Right cardiac atrium (tissue), 5 donors: ENCODE data around the gene DNAH6. TPM values are rescaled to one million over a fixed set of nuclear protein-coding genes. Genes with fewer than 3 reads are reported as not detected.
"Not testable (repeated sequence)": the region's sequence is repeated elsewhere in the genome, so short reads cannot be mapped to it uniquely, and the experiment has no call there.

Experiments
- ATAC-seq, 2 donors: fragments of 200-7000 bp; cut with Tn5 transposase; one replicate each; pipeline versions ENCODE4 v1.8.0 to v1.9.1; 2020; ENCODE audit warnings: moderate library complexity in 2 of 2, mild to moderate bottlenecking in 1 of 2
- DNase-seq, 3 donors: peaks; one replicate each; pipeline ENCODE4 v3.0.0-alpha.2; 2020
- H3K27ac ChIP-seq: one replicate; pipeline ENCODE4 v1.5.1; 2013; ENCODE audit warnings: mild to moderate bottlenecking, low read length, control low read depth, moderate library complexity
- H3K27me3 ChIP-seq: one replicate; pipeline ENCODE4 v1.6.1; 2013; ENCODE audit not compliant: control insufficient read depth, insufficient read depth
- H3K4me1 ChIP-seq: one replicate; pipeline ENCODE4 v1.6.1; 2013; ENCODE audit warnings: low read length; ENCODE audit not compliant: control insufficient read depth, insufficient read depth
- H3K4me3 ChIP-seq: one replicate; pipeline ENCODE4 v1.5.1; 2013; ENCODE audit warnings: low read length, control low read depth
- H3K9me3 ChIP-seq: one replicate; pipeline ENCODE4 v1.6.1; 2013; ENCODE audit warnings: low read length; ENCODE audit not compliant: control insufficient read depth
- WGBS: extraction: QIAGEN DNeasy Blood & Tissue Kit; methylation state at CpG from one replicate; pipeline ENCODE4 v1.1.7; 2013; 5-methylcytosine and 5-hydroxymethylcytosine counted together
- intact Hi-C, 4 donors: fragments of 100-400 bp; cut with DNase I; formaldehyde crosslinking; loops; one replicate each; pipeline versions ENCODE4 v1.11.0 to v1.14.0; 2022 to 2023
- polyA plus RNA-seq: library from polyadenylated mRNA; stranded (reverse); fragments of 200-250 nt; gene quantifications from one replicate; pipeline ENCODE4 v1.2.3, GENCODE V29; 2013
- total RNA-seq, 4 donors: library from RNA; stranded (reverse); fragmentation: NEBNext Ultra II Directional; extraction: Animal tissue kit (Norgen Biotek cat#: 25700); gene quantifications; one replicate each; pipeline ENCODE4 v1.2.1, GENCODE V29; 2021
- donor health status: healthy with polysubstance abuse.
- donor health status: DM: no; HTN: yes; CAD: no.
- donor health status: DM: no; HTN: no; CAD: no.
- donor health status: DM: no; HTN: yes; CAD: no; lungs with severe emphysema.
- donor health status: DM: yes; HTN: yes; CAD: no.

DNAH6 gene
- total and polyA plus RNA-seq, 5 donors = 0.07 to 0.60 (median 0.34) TPM

DNA sequence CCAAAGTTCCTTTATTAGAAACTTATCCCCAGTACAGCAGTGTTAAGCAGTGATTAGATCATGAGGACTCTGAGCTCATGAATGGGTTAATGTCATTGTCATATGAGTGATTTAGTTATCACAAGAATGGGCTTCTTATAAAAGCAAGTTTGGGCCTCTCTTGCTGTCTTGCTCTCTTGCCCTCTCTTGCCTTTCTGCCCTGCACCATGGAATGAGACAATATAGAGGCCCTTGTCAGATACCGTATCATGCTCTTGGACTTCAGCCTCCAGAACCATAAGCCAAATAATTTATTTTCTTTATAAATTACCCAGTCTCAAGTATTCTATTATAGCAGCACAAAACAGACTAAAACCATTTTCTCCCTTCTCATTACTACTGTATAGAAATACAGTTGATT, 238.8 kb downstream of the DNAH6 start:
- H3K4me3 ChIP-seq = no peak overlapping the region
- intact Hi-C loops = no loop called here
- no peaks in the 10 kb centered on the region for H3K4me1 ChIP-seq
- no peak overlapping the region for H3K27ac ChIP-seq
- no peaks in the 10 kb centered on the region for H3K27me3 ChIP-seq
- ATAC-seq = no peak
- WGBS = 75% methylated on average over 1 of the region's 1 CpG
- DNase-seq = no peak
- H3K9me3 ChIP-seq = no peaks in the 10 kb centered on the region

DNA sequence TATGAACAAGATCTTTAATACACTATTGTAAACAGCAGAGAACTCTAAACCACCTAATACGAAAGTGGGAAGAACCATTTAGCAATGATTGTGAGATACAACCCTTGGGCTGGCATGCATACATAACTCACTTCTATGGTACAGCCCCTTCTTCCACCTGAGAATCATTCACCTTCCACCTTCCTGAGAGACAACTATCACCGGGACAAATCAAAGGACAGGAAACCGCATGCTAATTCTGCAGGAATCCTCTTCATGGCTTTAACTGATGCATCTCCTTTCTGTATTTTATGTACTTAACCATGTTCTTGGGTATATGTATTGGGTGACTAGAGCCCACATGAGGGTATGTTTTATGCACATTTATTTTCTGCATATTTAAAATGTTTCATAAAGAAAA, 241.3 kb downstream of the DNAH6 start:
- Histone ChIP-seq H3K27ac (no peak overlapping the region), H3K9me3 (no peaks in the 10 kb centered on the region), H3K27me3 (no peaks in the 10 kb centered on the region), H3K4me1 (no peaks in the 10 kb centered on the region), H3K4me3 (no peak overlapping the region)
- ATAC-seq (no peak), DNase-seq (no peak)
- WGBS = 73% methylated on average over 3 of the region's 3 CpGs
- intact Hi-C loops = no loop called here

DNA sequence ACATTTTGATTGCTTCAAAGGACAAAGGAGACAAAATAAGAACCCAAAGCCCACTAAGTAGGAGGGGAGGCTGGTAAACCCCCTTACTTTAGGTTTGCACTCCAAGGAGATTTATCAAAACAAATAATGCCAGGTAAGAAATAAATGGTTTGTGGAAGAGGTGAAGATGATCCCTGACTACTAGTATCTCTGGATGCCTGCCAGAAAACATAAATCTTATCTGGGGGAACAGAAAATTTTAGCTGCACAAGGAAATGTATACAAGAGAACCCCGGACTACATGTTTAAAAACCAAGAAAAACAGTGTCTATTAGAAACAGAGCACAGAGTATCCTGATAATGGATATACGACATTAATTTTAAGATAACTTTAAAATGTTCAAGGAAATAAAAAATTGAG, 250.5 kb downstream of the DNAH6 start:
- intact Hi-C loops = no loop called here
- peaks cover 1% of the 10 kb centered on the region for H3K9me3 ChIP-seq
- 48% methylated on average over 2 of the region's 2 CpGs for WGBS
- no peak for DNase-seq
- H3K27me3 ChIP-seq = no peaks in the 10 kb centered on the region
- no peaks in the 10 kb centered on the region for H3K4me1 ChIP-seq
- no peak for ATAC-seq
- H3K4me3 ChIP-seq = no peak overlapping the region
- H3K27ac ChIP-seq = no peak overlapping the region

DNA sequence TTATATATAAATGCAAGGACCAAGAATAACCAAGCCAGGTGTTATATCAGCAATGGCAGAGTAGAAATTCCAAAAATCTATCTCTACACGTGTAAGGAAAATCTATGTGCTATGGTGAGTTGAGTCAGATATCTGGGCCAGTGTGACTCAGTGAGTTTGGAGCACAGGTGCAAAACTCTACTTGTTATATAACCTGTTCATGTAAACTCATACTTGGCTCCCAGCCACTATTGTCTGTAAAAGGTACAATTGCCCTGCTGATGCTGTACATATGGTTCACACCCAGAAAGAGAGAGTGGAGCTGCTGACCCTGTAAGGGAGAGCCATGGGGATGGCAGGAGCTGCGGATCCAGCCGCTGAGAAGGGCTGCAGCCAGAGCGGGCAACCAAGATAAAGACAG, 252.5 kb downstream of the DNAH6 start:
- Histone ChIP-seq H3K4me3 (no peak overlapping the region), H3K27ac (no peak overlapping the region), H3K4me1 (no peaks in the 10 kb centered on the region), H3K27me3 (no peaks in the 10 kb centered on the region), H3K9me3 (peaks cover 1% of the 10 kb centered on the region)
- 80% methylated on average over 4 of the region's 4 CpGs for WGBS
- ATAC-seq (no peak), DNase-seq (peak in 1 of 3 donors; percentile 9)
- intact Hi-C loops = no loop called here

DNA sequence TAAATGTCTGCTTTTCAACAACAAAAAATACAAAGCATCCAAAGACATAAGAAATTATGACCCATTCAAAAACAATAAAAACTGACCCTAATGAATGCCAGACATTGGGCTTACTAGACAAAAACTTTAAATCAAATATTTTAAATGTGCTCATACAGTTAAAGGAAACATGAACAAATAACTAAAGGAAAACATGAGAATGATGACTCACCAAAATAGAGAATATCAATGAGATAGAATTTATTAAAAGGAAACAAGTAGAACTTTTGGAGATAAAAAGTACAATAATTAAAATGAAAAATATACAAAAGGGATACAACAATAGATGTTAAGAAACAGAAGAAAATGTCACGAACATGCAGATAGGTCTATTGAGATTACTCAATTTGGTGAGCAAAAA, 254.0 kb downstream of the DNAH6 start:
- DNase-seq = no peak
- 81% methylated on average over 1 of the region's 1 CpG for WGBS
- Histone ChIP-seq H3K9me3 (peaks cover 1% of the 10 kb centered on the region), H3K4me1 (no peaks in the 10 kb centered on the region), H3K27me3 (no peaks in the 10 kb centered on the region), H3K4me3 (no peak overlapping the region), H3K27ac (no peak overlapping the region)
- no peak for ATAC-seq
- intact Hi-C loops = no loop called here

DNA sequence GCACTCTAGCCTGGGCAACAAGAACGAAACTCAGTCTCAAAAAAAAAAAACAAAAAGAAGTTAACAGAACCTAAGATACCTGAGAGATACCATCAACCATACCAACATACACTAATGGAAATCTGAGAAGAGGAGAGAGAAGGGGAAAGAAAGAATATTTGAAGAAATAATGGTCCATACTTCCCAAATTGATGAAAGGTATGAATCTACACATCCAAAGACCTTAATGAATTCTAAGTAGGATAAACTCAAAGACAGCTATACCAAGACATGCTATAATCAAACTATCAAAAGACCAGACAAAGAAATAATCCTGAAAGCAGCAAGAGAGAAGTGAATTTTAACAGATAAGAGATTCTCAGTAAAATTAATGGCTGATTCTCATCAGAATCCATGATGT, 255.0 kb downstream of the DNAH6 start:
- Histone ChIP-seq H3K4me3 (no peak overlapping the region), H3K9me3 (peaks cover 1% of the 10 kb centered on the region), H3K27me3 (no peaks in the 10 kb centered on the region), H3K4me1 (no peaks in the 10 kb centered on the region), H3K27ac (no peak overlapping the region)
- ATAC-seq (no peak), DNase-seq (no peak)
- WGBS = 77% methylated on average over 1 of the region's 1 CpG
- intact Hi-C loops = no loop called here

DNA sequence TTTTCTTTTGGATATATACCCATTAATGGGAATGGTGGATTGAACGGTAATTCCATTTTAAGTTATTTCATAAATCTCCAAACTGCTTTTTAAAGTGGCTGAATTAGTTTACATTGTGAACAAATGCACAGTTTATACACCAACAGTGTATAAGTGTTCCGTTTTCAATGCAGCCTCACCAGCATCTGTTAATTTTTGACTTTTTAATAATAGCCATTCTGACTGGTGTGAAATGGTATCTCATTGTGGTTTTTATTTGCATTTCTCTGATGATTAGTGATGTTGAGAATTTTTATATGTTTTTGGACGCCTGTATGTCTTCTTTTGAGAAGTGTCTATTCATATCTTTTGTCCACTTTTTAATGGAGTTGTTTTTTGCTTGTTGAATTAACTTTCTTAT, 257.3 kb downstream of the DNAH6 start:
- ATAC-seq, intact Hi-C loops, H3K27me3 ChIP-seq, H3K4me1 ChIP-seq, H3K9me3 ChIP-seq, H3K27ac ChIP-seq, H3K4me3 ChIP-seq, DNase-seq: not testable (repeated sequence)
- WGBS = 59% methylated on average over 3 of the region's 3 CpGs

DNA sequence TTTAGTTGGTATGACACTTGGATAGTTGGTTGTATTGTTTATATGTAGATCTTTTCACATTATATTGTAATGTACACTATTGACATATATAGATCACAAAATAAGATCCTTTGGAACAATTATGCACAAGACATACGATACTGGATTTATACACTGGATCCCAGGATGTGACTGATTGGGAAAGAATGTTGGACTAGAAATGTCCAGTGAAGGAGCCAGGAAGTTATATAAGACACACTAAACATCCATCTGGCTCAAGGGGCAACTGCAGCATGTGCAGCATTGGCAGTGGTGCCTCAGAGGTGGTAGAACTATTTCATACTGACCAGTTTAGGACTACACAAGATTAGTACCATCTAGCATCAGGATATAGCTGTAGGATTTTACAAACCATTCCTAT, 259.7 kb downstream of the DNAH6 start:
- Histone ChIP-seq H3K4me1 (no peaks in the 10 kb centered on the region), H3K27me3 (no peaks in the 10 kb centered on the region), H3K27ac (no peak overlapping the region), H3K9me3 (no peaks in the 10 kb centered on the region), H3K4me3 (no peak overlapping the region)
- DNase-seq (no peak), ATAC-seq (no peak)
- intact Hi-C loops = no loop called here
- whole genome bisulfite sequencing = 76% methylated on average over 1 of the region's 1 CpG

DNA sequence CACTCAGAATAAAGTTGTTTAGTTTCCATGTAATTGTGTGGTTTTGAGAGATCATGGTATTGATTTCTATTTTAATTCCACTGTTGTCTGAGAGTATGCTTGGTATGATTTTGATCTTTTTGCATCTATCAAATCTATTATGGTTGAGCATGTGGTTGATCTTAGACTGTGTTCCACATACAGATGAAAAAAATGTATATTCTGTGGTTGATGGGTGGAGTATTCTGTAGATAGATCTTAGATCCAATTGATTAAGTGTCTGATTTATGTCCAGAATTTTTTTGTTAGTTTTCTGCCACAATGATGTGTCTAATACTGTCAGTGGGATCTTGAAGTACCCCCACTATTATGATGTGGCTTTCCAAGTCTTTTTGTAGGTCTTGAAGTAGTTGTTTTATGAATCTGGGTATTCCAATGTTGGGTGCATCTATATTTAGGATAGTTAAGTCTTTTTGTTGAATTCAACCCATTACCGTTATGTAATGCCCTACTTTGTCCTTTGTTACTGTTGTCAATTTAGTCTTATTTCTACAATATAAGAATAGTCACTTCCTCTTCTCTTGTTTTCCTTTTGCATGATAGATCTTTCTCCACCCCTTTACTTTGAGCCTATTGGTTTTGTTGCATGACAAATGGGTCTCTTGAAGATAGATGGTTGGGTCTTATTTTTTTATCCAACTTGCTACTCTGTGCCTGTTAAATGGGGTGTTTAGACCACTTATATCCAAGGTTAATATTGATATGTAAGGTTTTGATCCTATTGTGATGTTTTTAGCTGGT, 262.8 kb downstream of the DNAH6 start:
- Histone ChIP-seq H3K27ac (no peak overlapping the region), H3K4me3 (no peak overlapping the region), H3K9me3 (no peaks in the 10 kb centered on the region), H3K4me1 (no peaks in the 10 kb centered on the region), H3K27me3 (no peaks in the 10 kb centered on the region)
- ATAC-seq = no peak
- intact Hi-C loops = no loop called here
- no peak for DNase-seq
- WGBS = 78% methylated on average over 1 of the region's 1 CpG

DNA sequence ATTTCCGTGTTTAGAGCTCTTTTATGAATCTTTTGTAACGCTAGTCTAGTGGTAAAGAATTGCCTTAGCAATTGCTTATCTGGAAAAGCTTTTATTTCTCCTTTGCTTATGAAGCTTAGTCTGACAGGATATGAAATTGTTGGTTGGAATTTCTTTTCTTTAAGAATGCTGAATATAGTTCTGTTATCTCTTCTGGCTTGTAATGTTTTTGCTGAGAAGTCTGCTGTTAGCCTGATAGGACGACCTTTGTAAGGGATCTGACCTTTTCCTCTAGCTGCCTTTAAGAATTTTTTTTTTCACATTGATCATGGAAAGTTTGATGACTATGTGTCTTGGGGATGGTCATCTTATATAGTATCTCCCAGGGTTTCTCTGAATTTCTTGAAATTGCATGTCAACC, 263.5 kb downstream of the DNAH6 start:
- intact Hi-C loops = no loop called here
- DNase-seq (no peak), ATAC-seq (no peak)
- no peaks in the 10 kb centered on the region for H3K9me3 ChIP-seq
- H3K27me3 ChIP-seq = no peaks in the 10 kb centered on the region
- no peaks in the 10 kb centered on the region for H3K4me1 ChIP-seq
- H3K4me3 ChIP-seq = no peak overlapping the region
- H3K27ac ChIP-seq = no peak overlapping the region
- WGBS = 50% methylated on average over 3 of the region's 3 CpGs

DNA sequence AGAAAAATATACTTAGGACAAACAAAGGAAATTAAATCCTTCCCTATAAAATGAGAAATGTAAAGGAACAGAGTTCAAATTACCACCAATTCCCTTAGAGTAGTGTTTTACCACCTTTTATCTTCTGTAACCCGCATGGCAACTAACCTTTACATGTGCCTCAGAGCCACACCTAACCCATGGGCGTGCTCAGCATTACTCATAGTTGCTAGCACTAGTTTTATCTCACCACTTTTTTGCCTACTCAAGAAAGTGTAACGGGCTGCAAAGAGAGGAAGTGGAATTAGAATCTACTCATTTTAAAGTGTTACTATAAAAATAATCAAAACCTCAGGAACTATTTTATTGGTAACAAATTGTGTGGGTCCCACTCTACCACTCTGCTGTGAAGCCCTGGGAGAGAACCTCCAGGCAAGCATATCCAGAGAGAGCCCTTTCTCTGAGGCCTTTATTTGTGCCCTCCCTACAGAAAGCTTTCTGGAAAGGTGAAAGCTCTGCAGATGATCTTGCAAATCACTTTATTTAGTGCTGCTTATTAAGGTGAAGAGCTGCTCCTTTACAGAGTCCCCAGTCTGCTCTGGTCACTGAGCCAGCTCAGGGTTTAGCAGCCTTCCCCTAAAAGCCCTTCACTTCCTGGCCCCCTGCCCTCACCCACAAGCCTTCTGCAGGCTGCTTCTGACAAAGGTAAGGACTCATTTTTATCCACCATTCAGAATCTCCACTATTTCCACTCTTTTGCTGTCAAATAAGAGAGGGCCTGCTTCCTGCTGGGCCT, 265.8 kb downstream of the DNAH6 start:
- intact Hi-C loops = no loop called here
- no peak overlapping the region for H3K4me3 ChIP-seq
- H3K4me1 ChIP-seq = no peaks in the 10 kb centered on the region
- ATAC-seq (peak in 1 of 2 donors; percentile 35), DNase-seq (peak in 2 of 3 donors; percentile 15 to 33)
- H3K9me3 ChIP-seq = no peaks in the 10 kb centered on the region
- no peak overlapping the region for H3K27ac ChIP-seq
- WGBS = 61% methylated on average over 3 of the region's 3 CpGs
- H3K27me3 ChIP-seq = no peaks in the 10 kb centered on the region
